WTC11 (cell line): Measurements from ENCODE around the gene HHIPL1. TPM values are rescaled to one million over a fixed set of nuclear protein-coding genes. Genes with fewer than 3 reads are reported as not detected.

Experiments used
- ATAC-seq: fragments of 200-7000 bp; cut with Tn5 transposase; 2 replicates; pipeline ENCODE4 v1.10.0; 2021; ENCODE audit warnings: mild to moderate bottlenecking, moderate library complexity
- CTCF ChIA-PET: fragments of 300-600 bp; sonication (Branson Sonifier 250); formaldehyde crosslinking; loops from one replicate; lab custom pipeline; 2021; ENCODE audit warnings: antibody characterized with exemption; lab: Charles Lee
- POLR2A ChIA-PET: fragments of 350-600 bp; sonication (Branson Sonifier 250); formaldehyde crosslinking; loops from one replicate; lab custom pipeline; 2021; ENCODE audit warnings: antibody characterized with exemption; lab: Charles Lee
- DNase-seq: peaks from one replicate; pipeline ENCODE4 v3.0.0; 2021; ENCODE audit warnings: low spot score
- H3K27ac Mint-ChIP-seq: 2 replicates; pipeline ENCODE4 v1.8.0; 2021; ENCODE audit warnings: mixed read lengths
- H3K27me3 Mint-ChIP-seq: 2 replicates; pipeline ENCODE4 v1.8.0; 2021; ENCODE audit warnings: low read depth, mild to moderate bottlenecking, moderate library complexity, mixed read lengths
- H3K36me3 Mint-ChIP-seq: 2 replicates; pipeline ENCODE4 v1.8.0; 2021; ENCODE audit warnings: mixed read lengths
- H3K4me1 Mint-ChIP-seq: 2 replicates; pipeline ENCODE4 v1.8.0; 2022; ENCODE audit warnings: mixed read lengths
- H3K4me3 Mint-ChIP-seq: 2 replicates; pipeline ENCODE4 v1.8.0; 2021; ENCODE audit warnings: mild to moderate bottlenecking, moderate library complexity, mixed read lengths
- H3K9me3 Mint-ChIP-seq: 2 replicates; pipeline ENCODE4 v1.8.0; 2021; ENCODE audit warnings: mixed read lengths
- ESRRA ChIP-seq: sonication (generic); formaldehyde crosslinking; IDR thresholded peaks from 2 replicates; pipeline ENCODE4 v1.8.1; 2022; ENCODE audit warnings: mild to moderate bottlenecking, missing genetic modification reagents, borderline replicate concordance
- GRHL2 ChIP-seq: fragments of 250-450 bp; sonication (Bioruptor Pico); IDR thresholded peaks from 2 replicates; pipeline ENCODE4 v1.8.0; 2022; ENCODE audit warnings: mild to moderate bottlenecking, moderate library complexity; ENCODE audit not compliant: insufficient replicate concordance, severe bottlenecking
- GTF2I ChIP-seq: fragments of 250-450 bp; sonication (Bioruptor Pico); conservative IDR thresholded peaks from 2 replicates; pipeline ENCODE4 v1.4.0; 2021; ENCODE audit warnings: mild to moderate bottlenecking
- JUN ChIP-seq: sonication (generic); formaldehyde crosslinking; IDR thresholded peaks from 2 replicates; pipeline ENCODE4 v1.8.0; 2023; ENCODE audit warnings: mild to moderate bottlenecking, missing genetic modification reagents
- NFYB ChIP-seq: sonication (generic); formaldehyde crosslinking; conservative IDR thresholded peaks from 2 replicates; pipeline ENCODE4 v1.8.0; 2022; ENCODE audit warnings: low read depth, missing genetic modification reagents
- RELA ChIP-seq: sonication (generic); formaldehyde crosslinking; IDR thresholded peaks from 2 replicates; pipeline ENCODE4 v1.8.1; 2022; ENCODE audit warnings: missing genetic modification reagents, mild to moderate bottlenecking, borderline replicate concordance
- TCF7 ChIP-seq: sonication (generic); formaldehyde crosslinking; IDR thresholded peaks from 2 replicates; pipeline ENCODE4 v1.8.0; 2022; ENCODE audit warnings: mild to moderate bottlenecking, low read depth, missing genetic modification reagents, moderate library complexity
- TP53 ChIP-seq: sonication (generic); formaldehyde crosslinking; IDR thresholded peaks from 2 replicates; pipeline ENCODE4 v1.8.1; 2023; ENCODE audit warnings: mild to moderate bottlenecking, missing genetic modification reagents
- ZBTB21 ChIP-seq: sonication (generic); formaldehyde crosslinking; IDR thresholded peaks from 2 replicates; pipeline ENCODE4 v1.8.1; 2023; ENCODE audit warnings: mild to moderate bottlenecking, missing genetic modification reagents, borderline replicate concordance
- ZNF232 ChIP-seq: sonication (generic); formaldehyde crosslinking; IDR thresholded peaks from 2 replicates; pipeline ENCODE4 v1.8.0; 2022; ENCODE audit warnings: mild to moderate bottlenecking, missing genetic modification reagents
- ZNF396 ChIP-seq: fragments of 250-450 bp; sonication (Bioruptor Pico); IDR thresholded peaks from 2 replicates; pipeline ENCODE4 v1.8.0; 2021; ENCODE audit warnings: mild to moderate bottlenecking, moderate library complexity, borderline replicate concordance
- ZNF416 ChIP-seq: fragments of 250-450 bp; sonication (Bioruptor Pico); IDR thresholded peaks from 2 replicates; pipeline ENCODE4 v1.9.0; 2021; ENCODE audit warnings: mild to moderate bottlenecking, inconsistent platforms
- ZNF671 ChIP-seq: fragments of 250-450 bp; sonication (Bioruptor Pico); IDR thresholded peaks from 2 replicates; pipeline ENCODE4 v1.8.0; 2021; ENCODE audit warnings: mild to moderate bottlenecking
- total RNA-seq: library from RNA; stranded (reverse); gene quantifications from 3 replicates; pipeline ENCODE4 v1.2.3, GENCODE V29; 2021
- TF ChIP-seq, protein P1 (sequence below): sonication (generic); formaldehyde crosslinking; IDR thresholded peaks from 2 replicates; pipeline ENCODE4 v1.8.1; 2023; ENCODE audit warnings: mild to moderate bottlenecking, missing genetic modification reagents, moderate library complexity
- TF ChIP-seq, protein P2 (sequence below): sonication (generic); formaldehyde crosslinking; conservative IDR thresholded peaks from 2 replicates; pipeline ENCODE4 v1.8.1; 2023; ENCODE audit warnings: mild to moderate bottlenecking, low read depth, missing genetic modification reagents, moderate library complexity
- TF ChIP-seq, protein P3 (sequence below): sonication (generic); formaldehyde crosslinking; IDR thresholded peaks from 2 replicates; pipeline ENCODE4 v1.8.1; 2022; ENCODE audit warnings: mild to moderate bottlenecking, missing genetic modification reagents, moderate library complexity, borderline replicate concordance
- TF ChIP-seq, protein P4 (sequence below): sonication (generic); formaldehyde crosslinking; IDR thresholded peaks from 2 replicates; pipeline ENCODE4 v1.8.1; 2023; ENCODE audit warnings: mild to moderate bottlenecking, missing genetic modification reagents, borderline replicate concordance
- TF ChIP-seq, protein P5 (sequence below): sonication (generic); formaldehyde crosslinking; IDR thresholded peaks from 2 replicates; pipeline ENCODE4 v1.8.1; 2022; ENCODE audit warnings: low read depth, mild to moderate bottlenecking, moderate library complexity, missing genetic modification reagents, borderline replicate concordance
- TF ChIP-seq, protein P6 (sequence below): fragments of 250-450 bp; sonication (Bioruptor Pico); IDR thresholded peaks from 2 replicates; pipeline ENCODE4 v1.9.0; 2021; ENCODE audit warnings: mild to moderate bottlenecking

The HHIPL1 gene
- total RNA-seq, 1 experiment from 2014 or later: 1.5 TPM

DNA sequence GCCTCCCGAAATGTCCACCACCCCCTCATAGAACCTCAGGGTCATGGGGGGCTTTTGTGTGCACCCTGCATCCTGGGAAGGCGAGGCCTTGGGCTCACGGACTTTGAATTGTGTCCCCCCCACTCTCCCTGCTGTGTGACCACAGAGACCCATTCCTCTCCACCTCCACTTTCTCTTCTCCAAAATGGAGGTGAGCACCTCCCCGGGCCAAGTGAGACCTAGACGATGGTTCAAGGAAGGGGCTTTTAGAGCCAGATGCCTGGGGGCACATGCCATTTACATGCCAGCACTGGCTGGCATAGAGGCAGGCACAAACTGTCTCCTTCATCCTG, 72.7 kb downstream of the HHIPL1 start:
- H3K9me3 Mint-ChIP-seq: peaks cover 4% of the 10 kb centered on the region
- ChIA-PET CTCF (interaction anchor here (0.6 kb wide), 1 partner anchor 199 kb away, joined by 4 read pairs; no protein-coding TSS in a partner anchor), POLR2A (no interaction called here)
- no peak for ATAC-seq
- H3K27me3 Mint-ChIP-seq: no peaks in the 10 kb centered on the region
- H3K27ac Mint-ChIP-seq: no peak overlapping the region
- 0 out of 2 replicates have a peak, but pooled peaks cover 5% of the 10 kb centered on the region for H3K4me1 Mint-ChIP-seq
- DNase-seq: no peak
- TF ChIP-seq ZNF416 (no peak), ESRRA (CRISPR knock-in tag) (no peak), NFYB (CRISPR knock-in tag) (no peak), ZNF396 (CRISPR knock-in tag) (no peak), ZBTB21 (no peak), RELA (CRISPR knock-in tag) (no peak), ZNF671 (no peak), JUN (CRISPR knock-in tag) (no peak), ZNF232 (no peak), GTF2I (no peak), TCF7 (CRISPR knock-in tag) (no peak), TP53 (CRISPR knock-in tag) (no peak), GRHL2 (CRISPR knock-in tag) (no peak)
- TF ChIP-seq, protein P1, sequence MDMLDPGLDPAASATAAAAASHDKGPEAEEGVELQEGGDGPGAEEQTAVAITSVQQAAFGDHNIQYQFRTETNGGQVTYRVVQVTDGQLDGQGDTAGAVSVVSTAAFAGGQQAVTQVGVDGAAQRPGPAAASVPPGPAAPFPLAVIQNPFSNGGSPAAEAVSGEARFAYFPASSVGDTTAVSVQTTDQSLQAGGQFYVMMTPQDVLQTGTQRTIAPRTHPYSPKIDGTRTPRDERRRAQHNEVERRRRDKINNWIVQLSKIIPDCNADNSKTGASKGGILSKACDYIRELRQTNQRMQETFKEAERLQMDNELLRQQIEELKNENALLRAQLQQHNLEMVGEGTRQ (CRISPR knock-in tag): no peak
- TF ChIP-seq, protein P2, sequence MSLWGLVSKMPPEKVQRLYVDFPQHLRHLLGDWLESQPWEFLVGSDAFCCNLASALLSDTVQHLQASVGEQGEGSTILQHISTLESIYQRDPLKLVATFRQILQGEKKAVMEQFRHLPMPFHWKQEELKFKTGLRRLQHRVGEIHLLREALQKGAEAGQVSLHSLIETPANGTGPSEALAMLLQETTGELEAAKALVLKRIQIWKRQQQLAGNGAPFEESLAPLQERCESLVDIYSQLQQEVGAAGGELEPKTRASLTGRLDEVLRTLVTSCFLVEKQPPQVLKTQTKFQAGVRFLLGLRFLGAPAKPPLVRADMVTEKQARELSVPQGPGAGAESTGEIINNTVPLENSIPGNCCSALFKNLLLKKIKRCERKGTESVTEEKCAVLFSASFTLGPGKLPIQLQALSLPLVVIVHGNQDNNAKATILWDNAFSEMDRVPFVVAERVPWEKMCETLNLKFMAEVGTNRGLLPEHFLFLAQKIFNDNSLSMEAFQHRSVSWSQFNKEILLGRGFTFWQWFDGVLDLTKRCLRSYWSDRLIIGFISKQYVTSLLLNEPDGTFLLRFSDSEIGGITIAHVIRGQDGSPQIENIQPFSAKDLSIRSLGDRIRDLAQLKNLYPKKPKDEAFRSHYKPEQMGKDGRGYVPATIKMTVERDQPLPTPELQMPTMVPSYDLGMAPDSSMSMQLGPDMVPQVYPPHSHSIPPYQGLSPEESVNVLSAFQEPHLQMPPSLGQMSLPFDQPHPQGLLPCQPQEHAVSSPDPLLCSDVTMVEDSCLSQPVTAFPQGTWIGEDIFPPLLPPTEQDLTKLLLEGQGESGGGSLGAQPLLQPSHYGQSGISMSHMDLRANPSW (CRISPR knock-in tag): no peak
- TF ChIP-seq, protein P3, sequence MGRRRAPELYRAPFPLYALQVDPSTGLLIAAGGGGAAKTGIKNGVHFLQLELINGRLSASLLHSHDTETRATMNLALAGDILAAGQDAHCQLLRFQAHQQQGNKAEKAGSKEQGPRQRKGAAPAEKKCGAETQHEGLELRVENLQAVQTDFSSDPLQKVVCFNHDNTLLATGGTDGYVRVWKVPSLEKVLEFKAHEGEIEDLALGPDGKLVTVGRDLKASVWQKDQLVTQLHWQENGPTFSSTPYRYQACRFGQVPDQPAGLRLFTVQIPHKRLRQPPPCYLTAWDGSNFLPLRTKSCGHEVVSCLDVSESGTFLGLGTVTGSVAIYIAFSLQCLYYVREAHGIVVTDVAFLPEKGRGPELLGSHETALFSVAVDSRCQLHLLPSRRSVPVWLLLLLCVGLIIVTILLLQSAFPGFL (CRISPR knock-in tag): no peak
- TF ChIP-seq, protein P4, sequence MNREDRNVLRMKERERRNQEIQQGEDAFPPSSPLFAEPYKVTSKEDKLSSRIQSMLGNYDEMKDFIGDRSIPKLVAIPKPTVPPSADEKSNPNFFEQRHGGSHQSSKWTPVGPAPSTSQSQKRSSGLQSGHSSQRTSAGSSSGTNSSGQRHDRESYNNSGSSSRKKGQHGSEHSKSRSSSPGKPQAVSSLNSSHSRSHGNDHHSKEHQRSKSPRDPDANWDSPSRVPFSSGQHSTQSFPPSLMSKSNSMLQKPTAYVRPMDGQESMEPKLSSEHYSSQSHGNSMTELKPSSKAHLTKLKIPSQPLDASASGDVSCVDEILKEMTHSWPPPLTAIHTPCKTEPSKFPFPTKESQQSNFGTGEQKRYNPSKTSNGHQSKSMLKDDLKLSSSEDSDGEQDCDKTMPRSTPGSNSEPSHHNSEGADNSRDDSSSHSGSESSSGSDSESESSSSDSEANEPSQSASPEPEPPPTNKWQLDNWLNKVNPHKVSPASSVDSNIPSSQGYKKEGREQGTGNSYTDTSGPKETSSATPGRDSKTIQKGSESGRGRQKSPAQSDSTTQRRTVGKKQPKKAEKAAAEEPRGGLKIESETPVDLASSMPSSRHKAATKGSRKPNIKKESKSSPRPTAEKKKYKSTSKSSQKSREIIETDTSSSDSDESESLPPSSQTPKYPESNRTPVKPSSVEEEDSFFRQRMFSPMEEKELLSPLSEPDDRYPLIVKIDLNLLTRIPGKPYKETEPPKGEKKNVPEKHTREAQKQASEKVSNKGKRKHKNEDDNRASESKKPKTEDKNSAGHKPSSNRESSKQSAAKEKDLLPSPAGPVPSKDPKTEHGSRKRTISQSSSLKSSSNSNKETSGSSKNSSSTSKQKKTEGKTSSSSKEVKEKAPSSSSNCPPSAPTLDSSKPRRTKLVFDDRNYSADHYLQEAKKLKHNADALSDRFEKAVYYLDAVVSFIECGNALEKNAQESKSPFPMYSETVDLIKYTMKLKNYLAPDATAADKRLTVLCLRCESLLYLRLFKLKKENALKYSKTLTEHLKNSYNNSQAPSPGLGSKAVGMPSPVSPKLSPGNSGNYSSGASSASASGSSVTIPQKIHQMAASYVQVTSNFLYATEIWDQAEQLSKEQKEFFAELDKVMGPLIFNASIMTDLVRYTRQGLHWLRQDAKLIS (CRISPR knock-in tag): no peak
- TF ChIP-seq, protein P5, sequence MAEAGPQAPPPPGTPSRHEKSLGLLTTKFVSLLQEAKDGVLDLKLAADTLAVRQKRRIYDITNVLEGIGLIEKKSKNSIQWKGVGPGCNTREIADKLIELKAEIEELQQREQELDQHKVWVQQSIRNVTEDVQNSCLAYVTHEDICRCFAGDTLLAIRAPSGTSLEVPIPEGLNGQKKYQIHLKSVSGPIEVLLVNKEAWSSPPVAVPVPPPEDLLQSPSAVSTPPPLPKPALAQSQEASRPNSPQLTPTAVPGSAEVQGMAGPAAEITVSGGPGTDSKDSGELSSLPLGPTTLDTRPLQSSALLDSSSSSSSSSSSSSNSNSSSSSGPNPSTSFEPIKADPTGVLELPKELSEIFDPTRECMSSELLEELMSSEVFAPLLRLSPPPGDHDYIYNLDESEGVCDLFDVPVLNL (CRISPR knock-in tag): no peak
- TF ChIP-seq, protein P6, sequence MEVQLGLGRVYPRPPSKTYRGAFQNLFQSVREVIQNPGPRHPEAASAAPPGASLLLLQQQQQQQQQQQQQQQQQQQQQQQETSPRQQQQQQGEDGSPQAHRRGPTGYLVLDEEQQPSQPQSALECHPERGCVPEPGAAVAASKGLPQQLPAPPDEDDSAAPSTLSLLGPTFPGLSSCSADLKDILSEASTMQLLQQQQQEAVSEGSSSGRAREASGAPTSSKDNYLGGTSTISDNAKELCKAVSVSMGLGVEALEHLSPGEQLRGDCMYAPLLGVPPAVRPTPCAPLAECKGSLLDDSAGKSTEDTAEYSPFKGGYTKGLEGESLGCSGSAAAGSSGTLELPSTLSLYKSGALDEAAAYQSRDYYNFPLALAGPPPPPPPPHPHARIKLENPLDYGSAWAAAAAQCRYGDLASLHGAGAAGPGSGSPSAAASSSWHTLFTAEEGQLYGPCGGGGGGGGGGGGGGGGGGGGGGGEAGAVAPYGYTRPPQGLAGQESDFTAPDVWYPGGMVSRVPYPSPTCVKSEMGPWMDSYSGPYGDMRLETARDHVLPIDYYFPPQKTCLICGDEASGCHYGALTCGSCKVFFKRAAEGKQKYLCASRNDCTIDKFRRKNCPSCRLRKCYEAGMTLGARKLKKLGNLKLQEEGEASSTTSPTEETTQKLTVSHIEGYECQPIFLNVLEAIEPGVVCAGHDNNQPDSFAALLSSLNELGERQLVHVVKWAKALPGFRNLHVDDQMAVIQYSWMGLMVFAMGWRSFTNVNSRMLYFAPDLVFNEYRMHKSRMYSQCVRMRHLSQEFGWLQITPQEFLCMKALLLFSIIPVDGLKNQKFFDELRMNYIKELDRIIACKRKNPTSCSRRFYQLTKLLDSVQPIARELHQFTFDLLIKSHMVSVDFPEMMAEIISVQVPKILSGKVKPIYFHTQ (CRISPR knock-in tag): no peak
- no peaks in the 10 kb centered on the region for H3K36me3 Mint-ChIP-seq
- H3K4me3 Mint-ChIP-seq: no peak overlapping the region
